Liver (tissue), 3 donors: ENCODE data around the gene PDLIM4.

ENCODE experiments used
- ATF3 ChIP-seq: IDR thresholded peaks from 2 replicates; pipeline ENCODE4 v1.6.1; 2016; ENCODE audit warnings: antibody characterized with exemption
- CTCF ChIP-seq: fragments of 150-350 bp; IDR thresholded peaks from 2 replicates; pipeline ENCODE4 v1.5.1; 2017; ENCODE audit warnings: improper control_type of control experiment, low read depth, low read length; ENCODE audit not compliant: missing input control
- TAF1 ChIP-seq: conservative IDR thresholded peaks from 2 replicates; pipeline ENCODE4 v1.6.1; 2016; ENCODE audit warnings: antibody characterized with exemption, mild to moderate bottlenecking
- TF ChIP-seq, protein P1 (sequence below): IDR thresholded peaks from 2 replicates; pipeline ENCODE4 v1.6.1; 2016; ENCODE audit warnings: antibody characterized with exemption, mild to moderate bottlenecking
- donor health status: healthy.
- donor health status: healthy.

DNA sequence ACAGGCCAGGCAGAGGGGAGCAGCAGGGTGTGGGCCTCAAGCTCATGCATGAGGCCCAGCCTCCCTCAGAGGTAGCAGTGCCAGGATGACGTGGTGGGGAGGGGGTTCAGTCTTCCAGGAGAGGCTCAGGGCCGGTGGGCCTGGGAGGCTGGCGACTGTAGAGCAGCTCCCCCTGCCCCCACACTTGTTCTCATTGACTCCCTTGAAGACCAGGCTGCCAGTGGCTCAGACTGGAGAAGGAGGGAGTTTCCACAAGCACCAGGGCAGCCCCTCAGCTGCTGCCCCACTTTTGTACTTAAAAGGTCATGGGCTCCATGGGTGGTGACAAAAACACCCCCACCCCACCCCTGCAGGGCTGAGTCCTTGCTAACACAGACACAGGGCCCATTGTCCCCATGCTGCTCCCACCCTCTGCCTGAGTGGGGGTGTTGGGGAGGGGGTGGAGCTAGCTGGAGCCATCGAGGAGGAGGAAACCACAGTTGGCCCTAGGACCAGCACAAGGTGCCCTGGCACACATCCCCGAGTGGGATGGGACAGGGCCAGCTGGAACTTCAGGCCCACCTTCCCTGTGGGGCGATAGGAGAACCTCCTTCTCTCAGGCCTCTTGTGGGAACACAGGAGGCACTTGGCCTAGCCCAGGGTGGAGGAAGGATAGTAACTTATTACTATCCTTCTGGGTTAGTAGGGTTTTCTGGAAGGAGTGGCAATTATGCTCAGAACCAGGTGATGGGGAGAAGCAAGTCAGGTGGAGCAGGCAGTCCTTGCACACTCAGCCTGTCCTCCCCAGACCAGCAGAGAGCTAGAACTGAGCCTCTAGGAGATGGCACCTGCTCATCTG lies 10.7 kb downstream of the PDLIM4 start:
- TF ChIP-seq, protein P1, sequence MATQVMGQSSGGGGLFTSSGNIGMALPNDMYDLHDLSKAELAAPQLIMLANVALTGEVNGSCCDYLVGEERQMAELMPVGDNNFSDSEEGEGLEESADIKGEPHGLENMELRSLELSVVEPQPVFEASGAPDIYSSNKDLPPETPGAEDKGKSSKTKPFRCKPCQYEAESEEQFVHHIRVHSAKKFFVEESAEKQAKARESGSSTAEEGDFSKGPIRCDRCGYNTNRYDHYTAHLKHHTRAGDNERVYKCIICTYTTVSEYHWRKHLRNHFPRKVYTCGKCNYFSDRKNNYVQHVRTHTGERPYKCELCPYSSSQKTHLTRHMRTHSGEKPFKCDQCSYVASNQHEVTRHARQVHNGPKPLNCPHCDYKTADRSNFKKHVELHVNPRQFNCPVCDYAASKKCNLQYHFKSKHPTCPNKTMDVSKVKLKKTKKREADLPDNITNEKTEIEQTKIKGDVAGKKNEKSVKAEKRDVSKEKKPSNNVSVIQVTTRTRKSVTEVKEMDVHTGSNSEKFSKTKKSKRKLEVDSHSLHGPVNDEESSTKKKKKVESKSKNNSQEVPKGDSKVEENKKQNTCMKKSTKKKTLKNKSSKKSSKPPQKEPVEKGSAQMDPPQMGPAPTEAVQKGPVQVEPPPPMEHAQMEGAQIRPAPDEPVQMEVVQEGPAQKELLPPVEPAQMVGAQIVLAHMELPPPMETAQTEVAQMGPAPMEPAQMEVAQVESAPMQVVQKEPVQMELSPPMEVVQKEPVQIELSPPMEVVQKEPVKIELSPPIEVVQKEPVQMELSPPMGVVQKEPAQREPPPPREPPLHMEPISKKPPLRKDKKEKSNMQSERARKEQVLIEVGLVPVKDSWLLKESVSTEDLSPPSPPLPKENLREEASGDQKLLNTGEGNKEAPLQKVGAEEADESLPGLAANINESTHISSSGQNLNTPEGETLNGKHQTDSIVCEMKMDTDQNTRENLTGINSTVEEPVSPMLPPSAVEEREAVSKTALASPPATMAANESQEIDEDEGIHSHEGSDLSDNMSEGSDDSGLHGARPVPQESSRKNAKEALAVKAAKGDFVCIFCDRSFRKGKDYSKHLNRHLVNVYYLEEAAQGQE, result no peak
- TF ChIP-seq CTCF (no peak), ATF3 (no peak), TAF1 (no peak)
